ENCODE results near the gene PBX3. TPM values are rescaled to one million over a fixed set of nuclear protein-coding genes. Genes with fewer than 3 reads are reported as not detected.

The PBX3 gene
- total RNA-seq, 1 donor from 2014 or later = 46.1 TPM

DNA sequence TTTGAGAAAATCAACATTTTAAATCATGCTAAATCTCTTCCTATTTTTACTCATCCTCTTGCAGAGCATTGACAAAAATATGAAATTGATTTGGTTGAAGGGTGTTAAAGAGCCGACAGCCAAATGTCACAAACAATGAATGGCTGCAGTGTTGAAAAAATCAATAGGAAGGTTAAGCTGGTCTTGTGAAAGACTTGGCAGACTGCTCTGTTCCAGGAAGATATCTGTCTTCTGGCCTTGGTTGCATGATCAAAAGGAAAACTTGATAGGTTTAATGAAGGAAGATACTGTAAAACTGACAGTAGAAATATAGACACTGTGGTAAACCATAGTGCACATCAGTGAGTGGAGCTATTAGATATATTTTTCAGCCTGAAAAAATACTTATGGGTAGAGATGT is 103.6 kb downstream of the PBX3 start:
- ATAC-seq = no peak
- Histone ChIP-seq H3K27me3 (ENCODE audit: low read depth) (no peaks in the 10 kb centered on the region), H3K36me3 (no peaks in the 10 kb centered on the region), H3K4me1 (no peaks in the 10 kb centered on the region), H3K27ac (no peak overlapping the region), H3K9me3 (no peaks in the 10 kb centered on the region), H3K4me3 (no peak overlapping the region)
- intact Hi-C loops (cut with DNase I) = no loop called here
- no peak for DNase-seq
- TF ChIP-seq, protein P1, sequence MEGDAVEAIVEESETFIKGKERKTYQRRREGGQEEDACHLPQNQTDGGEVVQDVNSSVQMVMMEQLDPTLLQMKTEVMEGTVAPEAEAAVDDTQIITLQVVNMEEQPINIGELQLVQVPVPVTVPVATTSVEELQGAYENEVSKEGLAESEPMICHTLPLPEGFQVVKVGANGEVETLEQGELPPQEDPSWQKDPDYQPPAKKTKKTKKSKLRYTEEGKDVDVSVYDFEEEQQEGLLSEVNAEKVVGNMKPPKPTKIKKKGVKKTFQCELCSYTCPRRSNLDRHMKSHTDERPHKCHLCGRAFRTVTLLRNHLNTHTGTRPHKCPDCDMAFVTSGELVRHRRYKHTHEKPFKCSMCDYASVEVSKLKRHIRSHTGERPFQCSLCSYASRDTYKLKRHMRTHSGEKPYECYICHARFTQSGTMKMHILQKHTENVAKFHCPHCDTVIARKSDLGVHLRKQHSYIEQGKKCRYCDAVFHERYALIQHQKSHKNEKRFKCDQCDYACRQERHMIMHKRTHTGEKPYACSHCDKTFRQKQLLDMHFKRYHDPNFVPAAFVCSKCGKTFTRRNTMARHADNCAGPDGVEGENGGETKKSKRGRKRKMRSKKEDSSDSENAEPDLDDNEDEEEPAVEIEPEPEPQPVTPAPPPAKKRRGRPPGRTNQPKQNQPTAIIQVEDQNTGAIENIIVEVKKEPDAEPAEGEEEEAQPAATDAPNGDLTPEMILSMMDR (IDR thresholded peaks at IDR 0.05) = no peak

DNA sequence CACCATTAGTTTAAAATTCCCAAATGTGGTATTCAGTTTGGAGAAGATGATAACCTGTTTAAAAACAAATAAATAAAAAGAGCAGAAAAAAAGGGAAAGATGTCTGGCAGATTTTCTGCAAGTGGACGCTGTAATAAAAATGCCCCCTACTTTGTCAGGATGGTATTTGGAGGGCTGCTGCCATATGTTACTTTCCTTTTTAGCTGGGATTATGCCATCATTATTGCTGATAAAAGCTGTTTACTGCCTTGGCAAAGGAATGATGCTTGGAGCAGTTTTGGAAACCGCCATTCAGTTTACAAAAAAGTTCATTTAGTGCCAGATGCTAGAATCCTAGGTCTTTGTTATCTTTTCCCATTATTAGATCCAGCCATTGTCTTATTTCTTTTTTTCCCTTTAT is 104.8 kb downstream of the PBX3 start:
- Histone ChIP-seq H3K4me3 (no peak overlapping the region), H3K27me3 (ENCODE audit: low read depth) (no peaks in the 10 kb centered on the region), H3K9me3 (no peaks in the 10 kb centered on the region), H3K4me1 (no peaks in the 10 kb centered on the region), H3K36me3 (no peaks in the 10 kb centered on the region), H3K27ac (no peak overlapping the region)
- TF ChIP-seq, protein P1 (IDR thresholded peaks at IDR 0.05) = no peak
- ATAC-seq = no peak
- no peak for DNase-seq
- intact Hi-C loops (cut with DNase I) = no loop called here

DNA sequence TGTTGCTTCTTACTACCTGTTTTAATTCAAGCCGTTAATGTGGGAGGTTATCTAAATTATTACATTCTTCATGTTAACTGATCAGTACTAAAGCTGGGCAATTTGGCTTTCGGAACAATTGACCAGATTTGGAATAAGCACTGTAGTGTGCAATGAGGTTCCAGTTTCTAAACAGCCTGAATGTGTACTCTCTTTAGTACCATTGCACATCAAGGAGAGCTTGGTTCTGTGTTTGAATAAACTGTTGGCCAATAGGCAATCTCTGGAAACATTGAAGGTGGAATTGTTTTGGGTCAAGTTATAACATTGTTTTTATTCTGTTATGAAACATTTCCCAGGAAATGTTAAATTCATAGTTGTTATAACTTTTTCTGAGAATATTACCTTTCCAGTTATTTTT is 105.2 kb downstream of the PBX3 start:
- Histone ChIP-seq H3K27ac (no peak overlapping the region), H3K9me3 (no peaks in the 10 kb centered on the region), H3K27me3 (ENCODE audit: low read depth) (no peaks in the 10 kb centered on the region), H3K36me3 (no peaks in the 10 kb centered on the region), H3K4me3 (no peak overlapping the region), H3K4me1 (no peaks in the 10 kb centered on the region)
- intact Hi-C loops (cut with DNase I) = no loop called here
- no peak for ATAC-seq
- TF ChIP-seq, protein P1 (IDR thresholded peaks at IDR 0.05) = no peak
- DNase-seq = no peak

DNA sequence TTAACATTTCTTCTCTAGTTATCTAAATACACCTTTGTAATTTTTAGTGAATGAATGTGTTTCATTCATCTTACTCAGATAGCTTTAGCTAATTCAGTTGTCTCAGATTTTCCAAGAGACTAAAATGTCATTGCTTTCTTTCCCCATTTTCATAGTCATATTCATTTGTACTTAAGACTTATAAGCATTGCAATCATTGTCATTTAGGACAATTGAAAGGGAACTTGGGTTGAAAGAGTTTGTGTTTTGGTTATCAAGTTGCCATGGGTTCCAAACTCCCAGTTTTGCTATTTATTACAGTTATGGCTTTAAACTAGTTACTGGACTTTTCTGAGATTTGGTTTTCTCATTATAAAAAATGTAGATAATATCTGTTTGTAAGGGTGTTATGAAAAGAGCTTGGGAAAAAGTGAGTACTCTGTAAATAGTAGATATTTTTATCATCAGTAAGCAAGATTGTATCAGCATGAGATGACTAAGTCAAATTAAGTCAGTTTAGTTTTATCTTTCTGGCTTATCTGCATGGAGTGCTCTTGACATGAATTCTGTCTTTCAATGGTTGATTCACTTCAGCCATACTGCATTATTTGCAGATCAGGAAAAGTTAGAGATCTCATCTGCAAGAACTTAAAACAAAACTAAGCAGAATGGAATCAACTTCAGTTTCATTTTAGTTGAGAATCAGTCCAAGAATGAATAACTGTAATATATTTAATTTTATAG is 107.5 kb downstream of the PBX3 start:
- no peaks in the 10 kb centered on the region for H3K9me3 ChIP-seq
- intact Hi-C loops (cut with DNase I) = no loop called here
- H3K4me1 ChIP-seq = no peaks in the 10 kb centered on the region
- DNase-seq (no peak), ATAC-seq (no peak)
- H3K27ac ChIP-seq = no peak overlapping the region
- TF ChIP-seq, protein P1 (IDR thresholded peaks at IDR 0.05) = no peak
- no peak overlapping the region for H3K4me3 ChIP-seq
- H3K27me3 ChIP-seq (ENCODE audit: low read depth) = no peaks in the 10 kb centered on the region
- no peaks in the 10 kb centered on the region for H3K36me3 ChIP-seq

DNA sequence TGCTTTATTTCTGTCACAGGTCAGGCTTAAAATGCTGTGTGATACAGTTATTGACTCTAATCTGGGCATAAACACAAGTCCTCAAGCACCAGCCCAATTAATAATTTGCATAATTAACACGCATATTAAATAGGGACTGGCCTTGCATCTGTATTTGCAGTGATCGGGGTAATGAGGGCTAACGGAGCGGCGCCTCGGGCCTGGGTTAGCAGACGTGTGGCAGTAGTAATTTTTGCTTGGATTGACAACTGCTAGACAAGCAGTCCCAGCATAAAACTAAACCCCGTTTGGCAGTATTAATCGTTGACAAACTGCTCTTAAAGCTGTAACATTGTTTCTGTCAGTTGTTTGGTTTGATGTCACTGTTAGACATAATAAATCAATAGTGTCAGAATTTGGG is 109.2 kb downstream of the PBX3 start:
- no peak for ATAC-seq
- Histone ChIP-seq H3K4me3 (no peak overlapping the region), H3K9me3 (no peaks in the 10 kb centered on the region), H3K27me3 (ENCODE audit: low read depth) (no peaks in the 10 kb centered on the region), H3K4me1 (no peaks in the 10 kb centered on the region), H3K36me3 (no peaks in the 10 kb centered on the region), H3K27ac (no peak overlapping the region)
- TF ChIP-seq, protein P1 (IDR thresholded peaks at IDR 0.05) = no peak
- intact Hi-C loops (cut with DNase I) = no loop called here
- DNase-seq = no peak

Data from lower lobe of right lung (tissue), 2 donors.